GM12801 (cell line): ENCODE results near the gene SLIT3.

ENCODE experiments used
- TF ChIP-seq, protein P1 (sequence below): IDR thresholded peaks from one replicate; pipeline ENCODE4 v1.5.1; 2011; ENCODE audit warnings: control low read depth; ENCODE audit not compliant: insufficient read length; ENCODE audit errors: extremely low read depth

The SLIT3 gene

DNA sequence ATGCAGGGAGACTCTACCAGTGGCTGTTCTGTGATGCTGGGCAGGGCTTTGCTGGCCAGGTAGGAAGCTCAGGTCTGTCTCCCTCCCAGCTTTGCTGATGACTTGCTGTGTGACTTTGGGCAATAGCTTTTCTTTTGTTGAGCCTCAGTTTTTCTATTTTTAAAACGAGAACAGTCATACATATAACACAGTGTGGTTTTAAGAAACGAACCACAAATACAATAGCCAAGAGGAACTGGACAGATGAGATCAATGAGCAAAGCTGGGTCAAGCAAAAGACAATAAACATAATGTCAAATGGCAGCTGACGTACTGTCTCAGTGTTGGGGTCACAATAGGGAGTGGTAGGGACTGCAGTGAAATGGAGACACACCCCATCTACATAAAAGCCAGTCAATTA is 20.2 kb downstream of the SLIT3 start:
- TF ChIP-seq, protein P1, sequence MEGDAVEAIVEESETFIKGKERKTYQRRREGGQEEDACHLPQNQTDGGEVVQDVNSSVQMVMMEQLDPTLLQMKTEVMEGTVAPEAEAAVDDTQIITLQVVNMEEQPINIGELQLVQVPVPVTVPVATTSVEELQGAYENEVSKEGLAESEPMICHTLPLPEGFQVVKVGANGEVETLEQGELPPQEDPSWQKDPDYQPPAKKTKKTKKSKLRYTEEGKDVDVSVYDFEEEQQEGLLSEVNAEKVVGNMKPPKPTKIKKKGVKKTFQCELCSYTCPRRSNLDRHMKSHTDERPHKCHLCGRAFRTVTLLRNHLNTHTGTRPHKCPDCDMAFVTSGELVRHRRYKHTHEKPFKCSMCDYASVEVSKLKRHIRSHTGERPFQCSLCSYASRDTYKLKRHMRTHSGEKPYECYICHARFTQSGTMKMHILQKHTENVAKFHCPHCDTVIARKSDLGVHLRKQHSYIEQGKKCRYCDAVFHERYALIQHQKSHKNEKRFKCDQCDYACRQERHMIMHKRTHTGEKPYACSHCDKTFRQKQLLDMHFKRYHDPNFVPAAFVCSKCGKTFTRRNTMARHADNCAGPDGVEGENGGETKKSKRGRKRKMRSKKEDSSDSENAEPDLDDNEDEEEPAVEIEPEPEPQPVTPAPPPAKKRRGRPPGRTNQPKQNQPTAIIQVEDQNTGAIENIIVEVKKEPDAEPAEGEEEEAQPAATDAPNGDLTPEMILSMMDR = no peak

DNA sequence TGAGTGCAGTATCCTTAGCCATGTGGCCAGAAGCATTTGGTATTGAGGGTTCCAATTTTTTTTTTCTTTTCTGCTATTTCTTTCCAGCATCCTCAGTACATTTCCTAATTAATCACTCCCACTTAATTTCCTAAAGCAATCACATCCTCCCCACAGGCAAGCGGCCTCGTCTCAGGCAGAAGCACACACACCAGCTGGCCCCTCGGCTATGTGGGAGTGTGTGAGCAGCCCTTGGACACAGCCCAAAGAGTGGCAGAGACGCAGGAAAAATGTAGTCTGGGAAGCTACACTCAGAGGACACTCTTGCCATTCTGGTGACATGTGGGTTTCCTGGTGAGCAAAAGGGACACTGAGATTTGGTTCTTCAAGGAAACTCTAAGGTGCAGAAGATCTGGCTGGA is 20.7 kb downstream of the SLIT3 start:
- TF ChIP-seq, protein P1 = no peak

DNA sequence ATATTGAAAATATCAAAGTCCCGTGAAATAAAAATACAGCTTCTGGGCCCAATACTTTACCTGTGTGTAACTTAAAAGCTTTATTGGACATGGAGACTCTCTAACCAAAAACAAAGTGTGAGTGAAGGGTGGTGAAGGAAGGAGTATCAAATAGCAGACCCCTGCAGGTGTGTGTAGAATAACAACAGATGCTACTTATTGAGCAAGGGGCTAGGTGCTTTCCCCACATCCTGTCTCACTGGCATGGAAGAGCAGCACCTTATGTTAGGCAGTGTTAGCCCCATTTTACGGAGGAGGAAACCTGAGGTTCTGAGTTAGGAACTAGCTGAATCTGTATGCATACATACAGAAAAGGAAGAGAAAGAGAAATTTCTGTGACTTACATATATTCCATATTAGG is 21.8 kb downstream of the SLIT3 start:
- TF ChIP-seq, protein P1 = no peak

DNA sequence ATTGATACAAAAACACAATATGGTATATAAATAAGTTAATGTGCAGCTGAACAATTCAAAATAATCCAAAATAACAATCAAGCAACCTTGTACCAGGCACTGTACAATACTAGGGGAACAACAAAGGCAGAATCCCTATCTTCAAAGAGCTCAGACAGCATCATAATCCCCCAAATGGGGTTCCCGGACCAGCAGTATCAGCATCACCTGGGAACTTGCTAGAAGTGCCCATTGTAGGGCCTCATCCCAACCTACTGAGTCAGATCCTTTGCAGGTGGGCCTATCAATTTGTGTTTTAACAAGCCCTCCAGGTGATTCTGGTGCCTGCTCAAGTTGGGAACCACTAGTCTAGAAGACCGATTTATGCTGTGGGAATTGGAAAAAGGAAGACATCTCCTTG is 27.1 kb downstream of the SLIT3 start:
- TF ChIP-seq, protein P1 = no peak

DNA sequence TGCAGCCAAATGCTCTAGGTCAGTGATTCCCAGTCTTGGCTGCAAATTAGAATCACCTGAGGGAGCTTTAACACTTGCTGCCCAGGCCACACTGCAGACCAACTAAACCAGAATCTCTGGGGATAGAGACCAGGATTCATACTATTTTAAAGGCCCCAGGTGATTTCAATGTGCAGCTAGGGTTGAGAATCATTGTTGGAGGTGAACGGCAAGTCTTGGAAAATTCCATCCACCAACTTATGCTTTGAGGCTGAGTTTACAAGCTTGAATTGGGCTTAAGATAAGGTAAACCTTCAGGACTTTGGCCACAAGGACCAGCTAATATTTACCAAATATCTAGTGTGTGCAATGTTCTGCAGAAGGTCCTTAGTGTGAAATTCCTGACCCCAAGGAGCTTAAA is 27.5 kb downstream of the SLIT3 start:
- TF ChIP-seq, protein P1 = no peak

DNA sequence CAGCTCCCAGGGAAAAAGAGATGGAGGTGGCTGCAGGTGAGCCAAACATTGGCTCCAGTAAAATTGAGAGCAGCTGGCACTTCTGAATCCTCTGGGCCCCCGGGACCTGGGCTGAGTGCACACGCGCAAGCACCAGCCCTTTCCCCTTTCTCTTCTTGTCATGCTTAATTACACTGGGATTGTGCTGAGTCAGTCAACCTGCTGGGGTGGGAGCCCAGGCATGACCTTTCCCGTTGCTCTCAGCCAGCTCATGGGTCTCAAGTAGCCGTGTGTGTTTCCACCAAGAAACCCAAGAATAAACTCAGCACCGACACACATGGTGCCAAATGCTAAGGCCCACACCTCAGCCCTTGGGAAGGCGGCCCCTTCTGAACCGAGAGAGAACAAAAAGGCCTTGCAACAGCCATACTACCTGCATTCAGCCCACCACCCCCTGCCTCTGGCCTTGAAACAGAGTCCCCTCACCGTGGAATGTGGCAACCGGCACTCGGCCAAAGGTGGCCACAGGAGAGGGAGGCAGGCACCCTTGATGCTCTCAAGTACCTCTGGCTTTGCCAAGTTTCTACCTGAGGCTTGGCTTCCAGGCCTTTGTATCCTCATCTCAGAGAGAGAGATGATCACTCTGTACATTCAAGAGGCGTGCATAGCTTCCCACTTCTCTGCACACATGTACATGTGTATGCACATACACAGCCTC is 28.1 kb downstream of the SLIT3 start:
- TF ChIP-seq, protein P1 = no peak

DNA sequence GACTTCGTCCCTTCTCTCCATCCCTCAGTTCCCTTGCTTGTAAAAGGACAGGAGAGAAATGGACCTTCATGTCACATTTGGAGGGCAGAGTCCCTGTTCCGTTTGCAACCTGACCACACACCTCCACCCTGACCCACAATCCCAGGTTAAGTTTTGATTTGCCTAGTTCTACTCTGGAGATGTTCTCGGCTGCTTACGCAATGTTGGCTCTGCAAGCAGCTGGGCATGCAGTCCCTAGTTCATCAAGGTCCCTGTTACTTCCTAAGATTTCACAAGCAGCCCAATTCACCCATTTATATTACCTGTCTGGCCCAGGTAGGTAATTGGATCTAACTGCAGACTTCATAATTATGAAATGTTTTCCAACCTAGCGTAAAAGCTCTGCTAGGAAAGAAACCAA is 28.8 kb downstream of the SLIT3 start:
- TF ChIP-seq, protein P1 = no peak
